Endothelial cell of umbilical vein (primary cell): ENCODE results near the gene DDX17. TPM values are rescaled to one million over a fixed set of nuclear protein-coding genes. Genes with fewer than 3 reads are reported as not detected.

Experiments
- BruUV-seq: library from RNA; stranded (reverse); fragments of 400-500 nt; replicated peaks from 2 replicates; lab custom pipeline; 2021; lab: Mats Ljungman, UMichigan
- CTCF ChIA-PET: fragments of 300-600, 350-600 bp; sonication (Branson Sonifier 250); formaldehyde crosslinking; loops from one replicate; lab custom pipeline; 2021; ENCODE audit warnings: antibody characterized with exemption, inconsistent platforms; lab: Charles Lee
- POLR2A ChIA-PET: fragments of 300-600, 350-600 bp; sonication (Branson Sonifier 250); formaldehyde crosslinking; loops from one replicate; lab custom pipeline; 2021; ENCODE audit warnings: antibody characterized with exemption, inconsistent platforms; lab: Charles Lee
- DNase-seq: peaks from one replicate; pipeline ENCODE4 v3.0.0-alpha.2; 2011; ENCODE audit warnings: low read depth, low spot score
- FAIRE-seq: peaks from 2 replicates; lab custom pipeline; 2011; peaks lifted over from hg19 to GRCh38; lab: Jason Lieb, UNC
- H2AFZ ChIP-seq: 2 replicates; pipeline ENCODE4 v1.6.0; 2012; ENCODE audit warnings: low read depth, low read length, control low read depth, inconsistent platforms
- H3K27ac ChIP-seq: 2 replicates; pipeline ENCODE4 v1.5.1; 2011; ENCODE audit warnings: low read depth, mild to moderate bottlenecking, control low read depth, low read length, moderate library complexity; ENCODE audit not compliant: insufficient read depth
- H3K27me3 ChIP-seq, 2 experiments: 2 replicates each; pipeline versions ENCODE4 v1.6.0 to v1.6.1; 2011; ENCODE audit warnings: low read length in 2 of 2, mixed read lengths in 1 of 2; ENCODE audit not compliant: control insufficient read depth in 2 of 2, insufficient read depth in 2 of 2
- H3K36me3 ChIP-seq, 2 experiments: 2 replicates in 1 of 2; 3 replicates in 1 of 2; pipeline ENCODE4 v1.5.1; 2011; ENCODE audit warnings: low read length in 2 of 2, mild to moderate bottlenecking in 1 of 2, moderate library complexity in 1 of 2; ENCODE audit not compliant: control insufficient read depth in 2 of 2, insufficient read depth in 2 of 2; ENCODE audit errors: extremely low read depth in 1 of 2
- H3K4me1 ChIP-seq: 3 replicates; pipeline ENCODE4 v1.5.1; 2011; ENCODE audit warnings: mild to moderate bottlenecking, low read length; ENCODE audit not compliant: control insufficient read depth, insufficient read depth; ENCODE audit errors: extremely low read depth
- H3K4me2 ChIP-seq: 2 replicates; pipeline ENCODE4 v1.6.1; 2011; ENCODE audit warnings: low read length, control low read depth, mixed read lengths; ENCODE audit not compliant: insufficient read depth
- H3K4me3 ChIP-seq, 3 experiments: fragments of 200-600 bp in 1 of 3; sonication (generic), shearing (Covaris generic) in 1 of 3; replicated peaks in 1 of 3; 2 replicates each; pipeline ENCODE4 v1.5.1; 2011 to 2016; ENCODE audit warnings: control low read depth in 3 of 3, low read length in 3 of 3, mild to moderate bottlenecking in 2 of 3, inconsistent platforms in 1 of 3, low read depth in 1 of 3, moderate library complexity in 1 of 3; ENCODE audit not compliant: insufficient read depth in 1 of 3
- H3K79me2 ChIP-seq: 2 replicates; pipeline ENCODE4 v1.6.0; 2012; ENCODE audit warnings: low read length, inconsistent platforms; ENCODE audit not compliant: control insufficient read depth, insufficient read depth
- H3K9ac ChIP-seq: replicated peaks from 2 replicates; pipeline ENCODE3; 2011; ENCODE audit warnings: low read length, control low read depth; ENCODE audit not compliant: insufficient read depth; ENCODE audit errors: extremely low read depth
- H3K9me1 ChIP-seq: replicated peaks from 3 replicates; pipeline ENCODE4 v1.6.0; 2011; ENCODE audit warnings: mild to moderate bottlenecking, low read length; ENCODE audit not compliant: control insufficient read depth, insufficient read depth; ENCODE audit errors: extremely low read depth
- H3K9me3 ChIP-seq: replicated peaks from 2 replicates; pipeline ENCODE4 v1.5.1; 2012; ENCODE audit warnings: low read length, inconsistent platforms; ENCODE audit not compliant: control insufficient read depth, insufficient read depth
- H4K20me1 ChIP-seq: replicated peaks from 2 replicates; pipeline ENCODE3; 2011; ENCODE audit warnings: mild to moderate bottlenecking, low read length; ENCODE audit not compliant: control insufficient read depth, insufficient read depth; ENCODE audit errors: extremely low read depth
- EZH2 ChIP-seq: IDR thresholded peaks from 2 replicates; pipeline ENCODE4 v1.6.1; 2012; ENCODE audit warnings: borderline replicate concordance, low read depth, mild to moderate bottlenecking, moderate library complexity, low read length, inconsistent platforms; ENCODE audit not compliant: severe bottlenecking
- FOS ChIP-seq: IDR thresholded peaks from 2 replicates; pipeline ENCODE4 v1.6.1; 2011; ENCODE audit warnings: mild to moderate bottlenecking, low read length, moderate library complexity, borderline replicate concordance; ENCODE audit not compliant: insufficient read depth
- GATA2 ChIP-seq: IDR thresholded peaks from 2 replicates; pipeline ENCODE4 v1.7.0; 2011; ENCODE audit warnings: low read depth, mild to moderate bottlenecking, moderate library complexity, mixed read lengths, low read length; ENCODE audit not compliant: insufficient read length, insufficient read depth
- JUN ChIP-seq: IDR thresholded peaks from 2 replicates; pipeline ENCODE4 v1.6.1; 2011; ENCODE audit warnings: borderline replicate concordance, low read depth; ENCODE audit not compliant: insufficient read length, insufficient read depth
- MYC ChIP-seq: IDR thresholded peaks from one replicate; pipeline ENCODE4 v1.6.1; 2011; ENCODE audit warnings: mild to moderate bottlenecking, low read depth, low read length
- POLR2A ChIP-seq: IDR thresholded peaks from 2 replicates; pipeline ENCODE4 v1.6.1; 2012; ENCODE audit warnings: low read depth, mild to moderate bottlenecking, control low read depth, low read length
- POLR2AphosphoS5 ChIP-seq: IDR thresholded peaks from 2 replicates; pipeline ENCODE4 v1.6.1; 2012; ENCODE audit warnings: low read depth, mild to moderate bottlenecking, control low read depth, low read length, moderate library complexity; ENCODE audit not compliant: insufficient read depth
- dilution Hi-C: fragments of 300-500 bp; cut with MboI; formaldehyde crosslinking; loops from one replicate; pipeline ENCODE4 v1.15.0; 2019; ENCODE audit warnings: low sequenced_read_pairs; ENCODE audit not compliant: extremely low pct_ligation_motif_present
- intact Hi-C: fragments of 100-400 bp; cut with micrococcal nuclease; formaldehyde crosslinking; loops from one replicate; pipeline ENCODE4 v1.10.0; 2022
- polyA plus RNA-seq, 4 experiments: library from polyadenylated mRNA; depleted of rRNA in 3 of 4; stranded (reverse) in 3 of 4; unstranded in 1 of 4; fragments of >200 nt; gene quantifications; 2 replicates each; pipeline versions ENCODE4 v1.2.1 to v1.2.3, GENCODE V29; 2011 to 2012; ENCODE audit warnings: missing spikeins in 1 of 4
- total RNA-seq: library from RNA; stranded (reverse); gene quantifications from 2 replicates; pipeline ENCODE4 v1.2.3, GENCODE V29; 2021
- TF ChIP-seq, protein P1 (sequence below): IDR thresholded peaks from 2 replicates; pipeline ENCODE4 v1.6.1; 2011; ENCODE audit not compliant: insufficient read depth, insufficient read length
- TF ChIP-seq, protein P2 (sequence below), 2 donors: IDR thresholded peaks; 1 replicate in 1 of 2; 2 replicates in 1 of 2; pipeline ENCODE4 v1.5.1; 2011; ENCODE audit warnings: low read length in 2 of 2, mild to moderate bottlenecking in 2 of 2, moderate library complexity in 2 of 2, control low read depth in 1 of 2, inconsistent platforms in 1 of 2, low read depth in 1 of 2; ENCODE audit not compliant: insufficient read depth in 1 of 2; ENCODE audit errors: extremely low read depth in 1 of 2

DDX17 gene
- total and polyA plus RNA-seq, 2 donors (not counting 3 experiments of a cell fraction or from before 2014, with no cell fraction given) = 393 to 402 TPM

DNA sequence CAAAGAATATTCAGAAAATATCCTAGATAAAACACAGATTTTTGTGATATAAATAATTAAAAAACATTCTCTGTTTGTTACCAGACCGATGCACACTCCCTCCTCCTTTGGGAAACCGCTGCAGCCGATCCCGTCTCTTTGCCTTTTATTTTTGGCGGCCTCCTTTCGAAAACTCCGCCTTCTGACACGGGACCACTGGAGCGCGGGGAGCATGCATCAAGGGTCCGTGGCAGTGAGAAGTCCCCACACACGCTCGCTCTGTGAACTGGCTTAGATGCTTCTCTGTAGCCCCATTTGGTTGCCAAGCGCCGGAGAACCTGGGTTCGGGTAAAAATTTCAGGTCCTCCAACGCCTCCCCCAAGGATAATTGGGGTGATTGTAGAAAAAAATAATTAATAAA, 17.0 kb downstream of the DDX17 start:
- dilution Hi-C loops = no loop called here
- Histone ChIP-seq H3K4me2 (no peak overlapping the region), H3K9ac (no peak overlapping the region), H3K27ac (no peak overlapping the region), H3K9me1 (no peaks in the 10 kb centered on the region), H3K4me1 (no peaks in the 10 kb centered on the region), H3K4me3 (no peak overlapping the region), H3K9me3 (no peaks in the 10 kb centered on the region), H3K36me3 (peaks cover 55 to 79% of the 10 kb centered on the region in 2 experiments), H2AFZ (no peak overlapping the region), H3K79me2 (peaks cover 42% of the 10 kb centered on the region), H4K20me1 (peaks cover 10% of the 10 kb centered on the region), H3K27me3 (no peaks in the 10 kb centered on the region)
- intact Hi-C loops = no loop called here
- DNase-seq (no peak), FAIRE-seq (no peak)
- ChIA-PET POLR2A (interaction anchor here (0.5 to 1.3 kb wide), 2 partner anchors 81 to 91 kb away, joined by 3 read pairs; no protein-coding TSS in a partner anchor), CTCF (interaction anchor here (1.0 kb wide), 1 partner anchor 83 kb away, joined by 5 read pairs; no protein-coding TSS in a partner anchor)
- no TSS peak for BruUV-seq
- TF ChIP-seq JUN = no peak
- TF ChIP-seq, protein P1, sequence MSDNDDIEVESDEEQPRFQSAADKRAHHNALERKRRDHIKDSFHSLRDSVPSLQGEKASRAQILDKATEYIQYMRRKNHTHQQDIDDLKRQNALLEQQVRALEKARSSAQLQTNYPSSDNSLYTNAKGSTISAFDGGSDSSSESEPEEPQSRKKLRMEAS = no peak

DNA sequence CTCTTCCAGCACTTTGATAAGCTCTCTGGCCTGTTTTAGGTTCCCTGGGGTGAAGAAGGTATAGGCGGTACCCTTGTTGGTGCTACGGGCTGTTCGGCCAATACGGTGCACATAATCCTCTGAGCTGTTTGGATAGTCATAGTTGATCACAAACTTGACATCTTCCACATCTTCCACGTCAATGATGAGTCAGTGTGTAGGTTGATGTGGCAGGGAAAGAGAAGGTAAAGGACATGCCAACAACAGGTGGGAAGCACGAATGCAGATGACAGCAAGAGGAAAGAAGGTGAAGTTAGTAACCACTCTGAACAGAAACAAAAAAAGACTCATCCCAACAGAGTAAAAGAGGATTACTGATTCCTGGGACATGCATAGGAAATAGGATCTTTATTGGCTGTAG, 18.2 kb downstream of the DDX17 start:
- Histone ChIP-seq H3K36me3 (peaks cover 57 to 80% of the 10 kb centered on the region in 2 experiments), H3K4me1 (no peaks in the 10 kb centered on the region), H3K9me3 (no peaks in the 10 kb centered on the region), H3K27ac (no peak overlapping the region), H4K20me1 (peaks cover 6% of the 10 kb centered on the region), H3K9me1 (no peaks in the 10 kb centered on the region), H3K79me2 (peaks cover 30% of the 10 kb centered on the region), H3K4me2 (no peak overlapping the region), H2AFZ (no peak overlapping the region), H3K27me3 (no peaks in the 10 kb centered on the region), H3K4me3 (no peak overlapping the region), H3K9ac (no peak overlapping the region)
- TF ChIP-seq EZH2 = no peak
- no peak for TF ChIP-seq JUN
- no peak for TF ChIP-seq GATA2
- no peak for TF ChIP-seq POLR2AphosphoS5
- no peak for TF ChIP-seq FOS
- TF ChIP-seq, protein P2, sequence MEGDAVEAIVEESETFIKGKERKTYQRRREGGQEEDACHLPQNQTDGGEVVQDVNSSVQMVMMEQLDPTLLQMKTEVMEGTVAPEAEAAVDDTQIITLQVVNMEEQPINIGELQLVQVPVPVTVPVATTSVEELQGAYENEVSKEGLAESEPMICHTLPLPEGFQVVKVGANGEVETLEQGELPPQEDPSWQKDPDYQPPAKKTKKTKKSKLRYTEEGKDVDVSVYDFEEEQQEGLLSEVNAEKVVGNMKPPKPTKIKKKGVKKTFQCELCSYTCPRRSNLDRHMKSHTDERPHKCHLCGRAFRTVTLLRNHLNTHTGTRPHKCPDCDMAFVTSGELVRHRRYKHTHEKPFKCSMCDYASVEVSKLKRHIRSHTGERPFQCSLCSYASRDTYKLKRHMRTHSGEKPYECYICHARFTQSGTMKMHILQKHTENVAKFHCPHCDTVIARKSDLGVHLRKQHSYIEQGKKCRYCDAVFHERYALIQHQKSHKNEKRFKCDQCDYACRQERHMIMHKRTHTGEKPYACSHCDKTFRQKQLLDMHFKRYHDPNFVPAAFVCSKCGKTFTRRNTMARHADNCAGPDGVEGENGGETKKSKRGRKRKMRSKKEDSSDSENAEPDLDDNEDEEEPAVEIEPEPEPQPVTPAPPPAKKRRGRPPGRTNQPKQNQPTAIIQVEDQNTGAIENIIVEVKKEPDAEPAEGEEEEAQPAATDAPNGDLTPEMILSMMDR (IDR thresholded peaks at IDR 0.05; ENCODE audit: extremely low read depth in 1 of 2, insufficient read depth in 1 of 2, low read depth in 1 of 2, low read length in 2 of 2) = no peak
- no peak for TF ChIP-seq POLR2A
- TF ChIP-seq MYC = no peak
- TF ChIP-seq, protein P1 = no peak
- CTCF ChIA-PET = interaction anchor here (1.0 kb wide), 1 partner anchor 84 kb away, joined by 5 read pairs; no protein-coding TSS in a partner anchor
- dilution Hi-C loops (no loop called here), intact Hi-C loops (no loop called here)
- POLR2A ChIA-PET = no interaction called here
- FAIRE-seq (no peak), DNase-seq (no peak)
- BruUV-seq = no TSS peak
